ENCODE measurements around the gene KIF3B. TPM values are rescaled to one million over a fixed set of nuclear protein-coding genes. Genes with fewer than 3 reads are reported as not detected.

Gene KIF3B
- total and polyA plus RNA-seq, 2 of the 13 experiments (the other 11 are each of a cell fraction or from before 2014, with no cell fraction given) = 23.6 to 28.8 TPM

DNA sequence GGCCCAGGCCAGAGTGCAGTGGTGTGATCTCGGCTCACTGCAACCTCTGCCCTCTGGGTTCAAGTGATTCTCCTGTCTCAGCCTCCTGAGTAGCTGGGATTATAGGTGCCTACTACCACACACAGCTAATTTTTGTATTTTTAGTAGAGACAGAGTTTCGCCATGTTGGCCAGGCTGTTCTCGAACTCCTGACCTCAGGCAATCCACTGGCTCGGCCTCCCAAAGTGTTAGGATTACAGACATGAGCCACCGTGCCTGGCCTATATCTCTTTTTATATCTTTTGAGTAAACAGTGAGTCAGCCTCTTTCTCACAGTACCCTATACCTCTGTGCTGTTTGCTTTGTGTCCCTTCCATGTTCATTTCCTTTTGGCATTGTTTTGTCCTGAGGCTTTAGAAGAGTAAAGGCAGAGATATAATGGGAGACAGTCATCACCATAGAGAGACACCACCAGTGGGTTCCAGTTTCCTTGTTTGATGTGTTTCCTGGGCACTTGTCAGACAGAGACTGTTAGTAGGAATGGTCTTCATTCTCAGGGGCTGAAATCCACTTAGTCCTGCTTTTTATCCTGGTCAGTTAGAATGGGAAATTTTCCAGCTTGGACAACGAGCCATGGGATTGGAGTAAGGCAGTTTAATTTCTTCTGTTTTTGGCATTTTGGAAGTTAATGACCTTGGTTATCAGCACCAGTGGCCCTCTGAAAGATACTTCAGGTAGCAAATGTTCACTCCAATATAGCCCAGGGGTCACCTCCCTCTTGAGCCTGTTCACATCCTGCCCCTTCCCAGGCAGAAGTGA lies 48.5 kb downstream of the KIF3B start (continued):
- no peak for TF ChIP-seq CENPBD1 (CRISPR knock-in tag; IDR thresholded peaks at IDR 0.05; ENCODE audit: borderline replicate concordance, low read depth)
- TF ChIP-seq CBX1 (IDR thresholded peaks at IDR 0.05; ENCODE audit: low read depth) = peak; percentile 47
- TF ChIP-seq PHF21A (CRISPR knock-in tag; IDR thresholded peaks at IDR 0.05) = peak; percentile 87
- TF ChIP-seq ARID2 (CRISPR knock-in tag; IDR thresholded peaks at IDR 0.05; ENCODE audit: borderline replicate concordance) = no peak
- TF ChIP-seq ZNF468 (CRISPR knock-in tag; IDR thresholded peaks at IDR 0.05) = no peak
- TF ChIP-seq SNAI1 (CRISPR knock-in tag; IDR thresholded peaks at IDR 0.05; ENCODE audit: borderline replicate concordance) = peak; percentile 91; the same call in 1 of the 2 replicates
- no peak for TF ChIP-seq SIN3B (IDR thresholded peaks at IDR 0.05; ENCODE audit: low read length)
- no peak for TF ChIP-seq NBN (conservative IDR thresholded peaks at IDR 0.05)
- peak; percentile 77 for TF ChIP-seq HDAC1 (CRISPR knock-in tag; IDR thresholded peaks at IDR 0.05)
- TF ChIP-seq SALL1 (CRISPR knock-in tag; IDR thresholded peaks at IDR 0.05) = peak; percentile 95
- no peak; the same call in 1 of the 2 replicates for TF ChIP-seq FOXC1 (CRISPR knock-in tag; IDR thresholded peaks at IDR 0.05; ENCODE audit: borderline replicate concordance)
- TF ChIP-seq, protein P1, sequence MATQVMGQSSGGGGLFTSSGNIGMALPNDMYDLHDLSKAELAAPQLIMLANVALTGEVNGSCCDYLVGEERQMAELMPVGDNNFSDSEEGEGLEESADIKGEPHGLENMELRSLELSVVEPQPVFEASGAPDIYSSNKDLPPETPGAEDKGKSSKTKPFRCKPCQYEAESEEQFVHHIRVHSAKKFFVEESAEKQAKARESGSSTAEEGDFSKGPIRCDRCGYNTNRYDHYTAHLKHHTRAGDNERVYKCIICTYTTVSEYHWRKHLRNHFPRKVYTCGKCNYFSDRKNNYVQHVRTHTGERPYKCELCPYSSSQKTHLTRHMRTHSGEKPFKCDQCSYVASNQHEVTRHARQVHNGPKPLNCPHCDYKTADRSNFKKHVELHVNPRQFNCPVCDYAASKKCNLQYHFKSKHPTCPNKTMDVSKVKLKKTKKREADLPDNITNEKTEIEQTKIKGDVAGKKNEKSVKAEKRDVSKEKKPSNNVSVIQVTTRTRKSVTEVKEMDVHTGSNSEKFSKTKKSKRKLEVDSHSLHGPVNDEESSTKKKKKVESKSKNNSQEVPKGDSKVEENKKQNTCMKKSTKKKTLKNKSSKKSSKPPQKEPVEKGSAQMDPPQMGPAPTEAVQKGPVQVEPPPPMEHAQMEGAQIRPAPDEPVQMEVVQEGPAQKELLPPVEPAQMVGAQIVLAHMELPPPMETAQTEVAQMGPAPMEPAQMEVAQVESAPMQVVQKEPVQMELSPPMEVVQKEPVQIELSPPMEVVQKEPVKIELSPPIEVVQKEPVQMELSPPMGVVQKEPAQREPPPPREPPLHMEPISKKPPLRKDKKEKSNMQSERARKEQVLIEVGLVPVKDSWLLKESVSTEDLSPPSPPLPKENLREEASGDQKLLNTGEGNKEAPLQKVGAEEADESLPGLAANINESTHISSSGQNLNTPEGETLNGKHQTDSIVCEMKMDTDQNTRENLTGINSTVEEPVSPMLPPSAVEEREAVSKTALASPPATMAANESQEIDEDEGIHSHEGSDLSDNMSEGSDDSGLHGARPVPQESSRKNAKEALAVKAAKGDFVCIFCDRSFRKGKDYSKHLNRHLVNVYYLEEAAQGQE (IDR thresholded peaks at IDR 0.05; ENCODE audit: borderline replicate concordance in 1 of 2, low read depth in 1 of 2, low read length in 2 of 2) = no peak
- 0 out of 2 replicates have a peak, but pooled peaks have one; percentile 8 for TF ChIP-seq ZBED4 (CRISPR knock-in tag; IDR thresholded peaks at IDR 0.05; ENCODE audit: borderline replicate concordance)
- no peak for TF ChIP-seq ZNF766 (CRISPR knock-in tag; IDR thresholded peaks at IDR 0.05; ENCODE audit: borderline replicate concordance)
- TF ChIP-seq PHF5A (CRISPR knock-in tag; IDR thresholded peaks at IDR 0.05; ENCODE audit: low read depth, unreplicated experiment) = peak; percentile 73
- TF ChIP-seq POLR2G (IDR thresholded peaks at IDR 0.05; ENCODE audit: low read depth, low read length) = no peak
- no peak for TF ChIP-seq ZNF160 (CRISPR knock-in tag; IDR thresholded peaks at IDR 0.05)
- TF ChIP-seq, protein P2, sequence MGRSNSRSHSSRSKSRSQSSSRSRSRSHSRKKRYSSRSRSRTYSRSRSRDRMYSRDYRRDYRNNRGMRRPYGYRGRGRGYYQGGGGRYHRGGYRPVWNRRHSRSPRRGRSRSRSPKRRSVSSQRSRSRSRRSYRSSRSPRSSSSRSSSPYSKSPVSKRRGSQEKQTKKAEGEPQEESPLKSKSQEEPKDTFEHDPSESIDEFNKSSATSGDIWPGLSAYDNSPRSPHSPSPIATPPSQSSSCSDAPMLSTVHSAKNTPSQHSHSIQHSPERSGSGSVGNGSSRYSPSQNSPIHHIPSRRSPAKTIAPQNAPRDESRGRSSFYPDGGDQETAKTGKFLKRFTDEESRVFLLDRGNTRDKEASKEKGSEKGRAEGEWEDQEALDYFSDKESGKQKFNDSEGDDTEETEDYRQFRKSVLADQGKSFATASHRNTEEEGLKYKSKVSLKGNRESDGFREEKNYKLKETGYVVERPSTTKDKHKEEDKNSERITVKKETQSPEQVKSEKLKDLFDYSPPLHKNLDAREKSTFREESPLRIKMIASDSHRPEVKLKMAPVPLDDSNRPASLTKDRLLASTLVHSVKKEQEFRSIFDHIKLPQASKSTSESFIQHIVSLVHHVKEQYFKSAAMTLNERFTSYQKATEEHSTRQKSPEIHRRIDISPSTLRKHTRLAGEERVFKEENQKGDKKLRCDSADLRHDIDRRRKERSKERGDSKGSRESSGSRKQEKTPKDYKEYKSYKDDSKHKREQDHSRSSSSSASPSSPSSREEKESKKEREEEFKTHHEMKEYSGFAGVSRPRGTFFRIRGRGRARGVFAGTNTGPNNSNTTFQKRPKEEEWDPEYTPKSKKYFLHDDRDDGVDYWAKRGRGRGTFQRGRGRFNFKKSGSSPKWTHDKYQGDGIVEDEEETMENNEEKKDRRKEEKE (IDR thresholded peaks at IDR 0.05) = no peak
